Panc1 (cell line): ENCODE data around the gene MYG1.

Source experiments
- POLR2AphosphoS5 ChIP-seq: IDR thresholded peaks from 2 replicates; pipeline ENCODE4 v1.6.1; 2012; ENCODE audit warnings: mild to moderate bottlenecking, low read depth, low read length, moderate library complexity
- TF ChIP-seq, protein P1 (sequence below): fragments of 450-650 bp; IDR thresholded peaks from 2 replicates; pipeline ENCODE4 v1.5.1; 2017; ENCODE audit warnings: mild to moderate bottlenecking
- TF ChIP-seq, protein P2 (sequence below), 2 experiments: IDR thresholded peaks; 2 replicates each; pipeline ENCODE4 v1.6.1; 2011 to 2012; ENCODE audit warnings: low read depth in 2 of 2, control low read depth in 1 of 2, low read length in 1 of 2, mild to moderate bottlenecking in 1 of 2, moderate library complexity in 1 of 2; ENCODE audit not compliant: insufficient read depth in 1 of 2

DNA sequence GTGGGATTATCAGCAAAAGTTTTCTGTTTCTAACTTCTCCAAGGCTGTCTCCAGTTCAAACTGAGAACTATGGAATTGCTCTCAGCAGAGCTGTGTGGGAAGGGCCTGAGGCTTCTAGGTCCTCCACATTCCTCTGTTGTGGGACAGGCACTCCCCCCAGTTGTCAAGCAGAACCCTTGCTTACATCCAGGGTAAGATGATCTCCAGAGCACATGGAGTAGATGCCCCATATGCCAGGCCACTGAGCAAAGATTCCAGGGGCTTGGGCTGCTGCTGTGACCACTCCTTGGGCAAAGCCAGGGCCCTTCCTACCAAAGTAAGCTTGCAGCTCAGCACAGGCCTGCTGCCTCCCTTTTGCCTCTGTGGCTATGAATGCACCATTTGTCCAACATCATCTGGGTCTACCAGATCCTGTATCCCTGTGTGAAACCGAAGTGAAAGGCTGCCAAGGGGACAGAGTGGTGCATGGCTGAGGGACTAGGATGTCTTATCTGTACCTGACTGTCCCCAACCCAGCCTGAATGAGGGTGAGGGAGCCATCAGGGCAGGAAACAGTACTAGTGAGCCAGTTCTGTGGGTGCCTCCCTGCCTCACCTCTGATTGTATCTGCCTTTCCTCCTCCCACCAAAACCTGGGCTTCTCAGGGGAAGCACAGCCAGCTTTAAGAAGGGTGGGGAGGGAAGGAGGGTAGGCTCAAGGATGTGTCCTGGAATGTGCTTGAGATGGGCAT, 44.5 kb upstream of the MYG1 start:
- TF ChIP-seq, protein P1, sequence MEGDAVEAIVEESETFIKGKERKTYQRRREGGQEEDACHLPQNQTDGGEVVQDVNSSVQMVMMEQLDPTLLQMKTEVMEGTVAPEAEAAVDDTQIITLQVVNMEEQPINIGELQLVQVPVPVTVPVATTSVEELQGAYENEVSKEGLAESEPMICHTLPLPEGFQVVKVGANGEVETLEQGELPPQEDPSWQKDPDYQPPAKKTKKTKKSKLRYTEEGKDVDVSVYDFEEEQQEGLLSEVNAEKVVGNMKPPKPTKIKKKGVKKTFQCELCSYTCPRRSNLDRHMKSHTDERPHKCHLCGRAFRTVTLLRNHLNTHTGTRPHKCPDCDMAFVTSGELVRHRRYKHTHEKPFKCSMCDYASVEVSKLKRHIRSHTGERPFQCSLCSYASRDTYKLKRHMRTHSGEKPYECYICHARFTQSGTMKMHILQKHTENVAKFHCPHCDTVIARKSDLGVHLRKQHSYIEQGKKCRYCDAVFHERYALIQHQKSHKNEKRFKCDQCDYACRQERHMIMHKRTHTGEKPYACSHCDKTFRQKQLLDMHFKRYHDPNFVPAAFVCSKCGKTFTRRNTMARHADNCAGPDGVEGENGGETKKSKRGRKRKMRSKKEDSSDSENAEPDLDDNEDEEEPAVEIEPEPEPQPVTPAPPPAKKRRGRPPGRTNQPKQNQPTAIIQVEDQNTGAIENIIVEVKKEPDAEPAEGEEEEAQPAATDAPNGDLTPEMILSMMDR = no peak
- TF ChIP-seq POLR2AphosphoS5 = no peak
- TF ChIP-seq, protein P2, sequence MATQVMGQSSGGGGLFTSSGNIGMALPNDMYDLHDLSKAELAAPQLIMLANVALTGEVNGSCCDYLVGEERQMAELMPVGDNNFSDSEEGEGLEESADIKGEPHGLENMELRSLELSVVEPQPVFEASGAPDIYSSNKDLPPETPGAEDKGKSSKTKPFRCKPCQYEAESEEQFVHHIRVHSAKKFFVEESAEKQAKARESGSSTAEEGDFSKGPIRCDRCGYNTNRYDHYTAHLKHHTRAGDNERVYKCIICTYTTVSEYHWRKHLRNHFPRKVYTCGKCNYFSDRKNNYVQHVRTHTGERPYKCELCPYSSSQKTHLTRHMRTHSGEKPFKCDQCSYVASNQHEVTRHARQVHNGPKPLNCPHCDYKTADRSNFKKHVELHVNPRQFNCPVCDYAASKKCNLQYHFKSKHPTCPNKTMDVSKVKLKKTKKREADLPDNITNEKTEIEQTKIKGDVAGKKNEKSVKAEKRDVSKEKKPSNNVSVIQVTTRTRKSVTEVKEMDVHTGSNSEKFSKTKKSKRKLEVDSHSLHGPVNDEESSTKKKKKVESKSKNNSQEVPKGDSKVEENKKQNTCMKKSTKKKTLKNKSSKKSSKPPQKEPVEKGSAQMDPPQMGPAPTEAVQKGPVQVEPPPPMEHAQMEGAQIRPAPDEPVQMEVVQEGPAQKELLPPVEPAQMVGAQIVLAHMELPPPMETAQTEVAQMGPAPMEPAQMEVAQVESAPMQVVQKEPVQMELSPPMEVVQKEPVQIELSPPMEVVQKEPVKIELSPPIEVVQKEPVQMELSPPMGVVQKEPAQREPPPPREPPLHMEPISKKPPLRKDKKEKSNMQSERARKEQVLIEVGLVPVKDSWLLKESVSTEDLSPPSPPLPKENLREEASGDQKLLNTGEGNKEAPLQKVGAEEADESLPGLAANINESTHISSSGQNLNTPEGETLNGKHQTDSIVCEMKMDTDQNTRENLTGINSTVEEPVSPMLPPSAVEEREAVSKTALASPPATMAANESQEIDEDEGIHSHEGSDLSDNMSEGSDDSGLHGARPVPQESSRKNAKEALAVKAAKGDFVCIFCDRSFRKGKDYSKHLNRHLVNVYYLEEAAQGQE (IDR thresholded peaks at IDR 0.05; ENCODE audit: insufficient read depth in 1 of 2, low read depth in 2 of 2, low read length in 1 of 2) = no peak
